ENCODE results near the gene ARPC5. TPM values are rescaled to one million over a fixed set of nuclear protein-coding genes. Genes with fewer than 3 reads are reported as not detected.
A peak's percentile ranks its signal among the peaks of the same experiment; 100 is the strongest.

ARPC5 gene
- total RNA-seq, 3 donors from 2014 or later (not counting 1 experiment from before 2014, with no cell fraction given): 103 to 120 (median 113) TPM

DNA sequence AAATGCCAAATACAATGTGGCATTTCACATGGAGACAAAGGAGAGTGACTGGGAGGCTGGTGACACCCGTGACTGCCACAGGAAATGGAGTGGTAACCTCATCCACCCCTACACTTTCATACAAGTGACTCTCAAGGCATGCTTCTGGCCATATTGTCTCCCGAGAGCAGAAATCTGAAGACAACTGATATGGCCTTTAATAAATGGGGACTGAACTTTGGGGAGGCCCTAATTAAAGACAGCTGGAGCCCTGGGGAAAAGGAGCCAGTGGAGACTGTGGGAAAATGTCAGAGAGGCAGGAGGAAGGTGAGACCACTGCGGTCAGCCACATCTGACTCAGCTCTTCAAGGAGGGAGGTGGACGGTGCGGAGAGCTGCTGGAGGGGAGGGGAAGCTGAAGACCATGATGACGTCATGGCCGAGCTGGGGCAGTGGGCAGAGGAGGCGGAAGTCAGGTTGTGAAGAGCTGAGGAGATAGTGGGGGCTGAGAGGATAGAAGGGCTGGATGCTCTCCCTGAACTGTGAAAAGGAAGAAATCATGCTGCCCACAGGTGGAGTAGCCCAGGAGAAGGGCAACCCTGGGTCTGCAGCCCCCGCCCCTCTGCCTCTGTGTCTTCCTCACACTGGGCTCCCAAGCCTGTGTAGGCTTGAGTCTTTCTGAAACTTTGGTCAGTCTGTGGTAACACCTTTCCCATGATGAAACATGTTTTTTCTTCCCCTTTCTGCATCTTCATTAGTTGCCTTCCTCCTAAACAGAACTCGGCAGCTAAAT lies 31.4 kb downstream of the ARPC5 start:
- H3K27ac Mint-ChIP-seq: peak overlapping the region; percentile 43 to 55
- peak overlapping the region; percentile 62 for H3K4me3 Mint-ChIP-seq
- WGBS (ENCODE audit: insufficient coverage): 56% methylated on average over 10 of the region's 10 CpGs
- DNase-seq: no peak
- no peaks in the 10 kb centered on the region for H3K27me3 ChIP-seq (ENCODE audit: control insufficient read depth, insufficient read depth, low read length)
- TF ChIP-seq, protein P1, sequence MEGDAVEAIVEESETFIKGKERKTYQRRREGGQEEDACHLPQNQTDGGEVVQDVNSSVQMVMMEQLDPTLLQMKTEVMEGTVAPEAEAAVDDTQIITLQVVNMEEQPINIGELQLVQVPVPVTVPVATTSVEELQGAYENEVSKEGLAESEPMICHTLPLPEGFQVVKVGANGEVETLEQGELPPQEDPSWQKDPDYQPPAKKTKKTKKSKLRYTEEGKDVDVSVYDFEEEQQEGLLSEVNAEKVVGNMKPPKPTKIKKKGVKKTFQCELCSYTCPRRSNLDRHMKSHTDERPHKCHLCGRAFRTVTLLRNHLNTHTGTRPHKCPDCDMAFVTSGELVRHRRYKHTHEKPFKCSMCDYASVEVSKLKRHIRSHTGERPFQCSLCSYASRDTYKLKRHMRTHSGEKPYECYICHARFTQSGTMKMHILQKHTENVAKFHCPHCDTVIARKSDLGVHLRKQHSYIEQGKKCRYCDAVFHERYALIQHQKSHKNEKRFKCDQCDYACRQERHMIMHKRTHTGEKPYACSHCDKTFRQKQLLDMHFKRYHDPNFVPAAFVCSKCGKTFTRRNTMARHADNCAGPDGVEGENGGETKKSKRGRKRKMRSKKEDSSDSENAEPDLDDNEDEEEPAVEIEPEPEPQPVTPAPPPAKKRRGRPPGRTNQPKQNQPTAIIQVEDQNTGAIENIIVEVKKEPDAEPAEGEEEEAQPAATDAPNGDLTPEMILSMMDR (IDR thresholded peaks at IDR 0.05): no peak
- intact Hi-C loops (cut with micrococcal nuclease): no loop called here
- peak; percentile 49 to 89 (median 55) for ATAC-seq
- H3K36me3 ChIP-seq (ENCODE audit: control insufficient read depth, insufficient read depth, low read length): no peaks in the 10 kb centered on the region
- peaks cover 15% of the 10 kb centered on the region for H3K4me1 ChIP-seq (ENCODE audit: control insufficient read depth, insufficient read depth, low read length)
- peak overlapping the region; percentile 2 for H3K27ac ChIP-seq (ENCODE audit: low read length)
- no peaks in the 10 kb centered on the region for H3K36me3 Mint-ChIP-seq
- no peak overlapping the region for H3K4me3 ChIP-seq (ENCODE audit: low read length)
- no peaks in the 10 kb centered on the region for H3K9me3 Mint-ChIP-seq
- H3K4me1 Mint-ChIP-seq: peaks cover 11 to 19% of the 10 kb centered on the region in 2 donors
- H3K27me3 Mint-ChIP-seq (ENCODE audit: low read depth in 2 of 2): no peaks in the 10 kb centered on the region
- H3K9me3 ChIP-seq (ENCODE audit: control insufficient read depth, insufficient read depth, low read length): no peaks in the 10 kb centered on the region

DNA sequence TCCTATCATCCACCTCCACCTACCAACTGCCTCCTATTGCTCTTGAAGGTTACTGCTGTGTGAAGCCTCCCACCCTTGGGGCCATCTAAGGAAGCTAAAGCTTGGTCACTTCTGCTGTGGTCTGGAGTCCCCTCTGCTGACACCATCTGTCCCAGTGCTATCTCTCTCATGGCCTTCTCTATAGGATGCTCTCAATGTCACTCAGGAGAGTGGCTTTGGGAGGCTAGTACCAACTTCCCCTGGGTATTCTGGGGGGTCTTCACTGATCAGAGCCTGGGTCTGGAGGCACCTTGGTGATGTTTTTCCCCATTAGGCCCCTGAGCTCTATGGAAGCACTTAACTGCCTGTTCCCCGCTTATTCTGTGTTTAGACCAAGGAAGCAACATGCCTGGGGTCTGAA lies 33.1 kb downstream of the ARPC5 start:
- Mint-ChIP-seq H3K4me3 (no peak overlapping the region), H3K36me3 (no peaks in the 10 kb centered on the region), H3K4me1 (peaks cover 19 to 27% of the 10 kb centered on the region in 2 donors), H3K27me3 (ENCODE audit: low read depth in 2 of 2) (no peaks in the 10 kb centered on the region), H3K9me3 (no peaks in the 10 kb centered on the region), H3K27ac (no peak overlapping the region)
- Histone ChIP-seq H3K27me3 (ENCODE audit: control insufficient read depth, insufficient read depth, low read length) (no peaks in the 10 kb centered on the region), H3K4me1 (ENCODE audit: control insufficient read depth, insufficient read depth, low read length) (peaks cover 15% of the 10 kb centered on the region), H3K27ac (ENCODE audit: low read length) (no peak overlapping the region), H3K4me3 (ENCODE audit: low read length) (no peak overlapping the region), H3K9me3 (ENCODE audit: control insufficient read depth, insufficient read depth, low read length) (no peaks in the 10 kb centered on the region), H3K36me3 (ENCODE audit: control insufficient read depth, insufficient read depth, low read length) (no peaks in the 10 kb centered on the region)
- no peak for DNase-seq
- TF ChIP-seq, protein P1 (IDR thresholded peaks at IDR 0.05): no peak
- intact Hi-C loops (cut with micrococcal nuclease): no loop called here
- no peak for ATAC-seq
- 96% methylated on average over 1 of the region's 1 CpG for WGBS (ENCODE audit: insufficient coverage)

DNA sequence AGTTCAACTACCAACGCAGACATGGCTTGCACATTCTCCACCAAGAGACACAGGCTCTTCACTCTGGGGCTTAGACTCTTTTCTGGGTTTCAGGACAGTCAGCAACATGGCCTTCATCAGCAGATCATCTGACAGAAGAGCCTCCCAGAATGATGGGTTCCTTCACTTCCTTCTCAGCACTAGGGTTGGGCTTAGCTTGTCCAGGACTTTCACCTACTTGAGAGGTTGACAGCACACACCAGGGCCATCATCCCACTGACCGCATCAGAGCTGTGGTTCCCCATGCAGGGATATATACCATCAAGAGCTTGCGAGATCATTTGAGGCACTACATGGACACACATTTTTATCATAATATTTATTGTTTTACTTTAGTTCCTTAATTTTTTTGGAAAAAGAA lies 34.9 kb downstream of the ARPC5 start:
- no peak overlapping the region for H3K27ac Mint-ChIP-seq
- ATAC-seq: no peak
- Histone ChIP-seq H3K36me3 (ENCODE audit: control insufficient read depth, insufficient read depth, low read length) (no peaks in the 10 kb centered on the region), H3K9me3 (ENCODE audit: control insufficient read depth, insufficient read depth, low read length) (no peaks in the 10 kb centered on the region), H3K4me1 (ENCODE audit: control insufficient read depth, insufficient read depth, low read length) (peaks cover 15% of the 10 kb centered on the region), H3K27ac (ENCODE audit: low read length) (no peak overlapping the region), H3K4me3 (ENCODE audit: low read length) (no peak overlapping the region), H3K27me3 (ENCODE audit: control insufficient read depth, insufficient read depth, low read length) (no peaks in the 10 kb centered on the region)
- WGBS (ENCODE audit: insufficient coverage): 93% methylated on average over 3 of the region's 3 CpGs
- no peaks in the 10 kb centered on the region for H3K36me3 Mint-ChIP-seq
- no peaks in the 10 kb centered on the region for H3K27me3 Mint-ChIP-seq (ENCODE audit: low read depth in 2 of 2)
- intact Hi-C loops (cut with micrococcal nuclease): no loop called here
- no peak for DNase-seq
- TF ChIP-seq, protein P1 (IDR thresholded peaks at IDR 0.05): no peak
- peaks cover 19 to 27% of the 10 kb centered on the region in 2 donors for H3K4me1 Mint-ChIP-seq
- no peak overlapping the region for H3K4me3 Mint-ChIP-seq
- no peaks in the 10 kb centered on the region for H3K9me3 Mint-ChIP-seq

DNA sequence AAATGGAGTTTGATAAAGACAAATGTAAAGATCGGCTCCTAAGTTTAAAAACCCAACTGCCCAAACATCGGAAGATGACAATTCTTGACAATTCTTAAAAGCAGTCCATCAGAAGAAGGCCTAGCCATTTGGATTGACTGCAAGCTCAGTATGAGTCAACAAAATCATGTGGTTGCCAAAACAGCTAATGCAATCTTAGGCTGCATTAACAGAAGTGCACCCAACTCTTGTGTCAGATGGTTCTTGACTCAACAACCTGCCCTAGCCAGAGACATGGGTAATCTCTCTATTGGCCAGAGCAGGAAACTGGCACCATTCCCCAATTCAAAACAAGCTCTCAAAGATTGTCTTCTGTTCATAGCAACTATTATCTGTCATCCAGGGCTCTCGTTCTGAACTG lies 35.4 kb downstream of the ARPC5 start:
- Histone ChIP-seq H3K27me3 (ENCODE audit: control insufficient read depth, insufficient read depth, low read length) (no peaks in the 10 kb centered on the region), H3K36me3 (ENCODE audit: control insufficient read depth, insufficient read depth, low read length) (no peaks in the 10 kb centered on the region), H3K4me3 (ENCODE audit: low read length) (no peak overlapping the region), H3K4me1 (ENCODE audit: control insufficient read depth, insufficient read depth, low read length) (peaks cover 15% of the 10 kb centered on the region), H3K27ac (ENCODE audit: low read length) (no peak overlapping the region), H3K9me3 (ENCODE audit: control insufficient read depth, insufficient read depth, low read length) (no peaks in the 10 kb centered on the region)
- Mint-ChIP-seq H3K27ac (no peak overlapping the region), H3K27me3 (ENCODE audit: low read depth in 2 of 2) (no peaks in the 10 kb centered on the region), H3K4me3 (no peak overlapping the region), H3K4me1 (peaks cover 19 to 25% of the 10 kb centered on the region in 2 donors), H3K9me3 (no peaks in the 10 kb centered on the region), H3K36me3 (no peaks in the 10 kb centered on the region)
- ATAC-seq (no peak), DNase-seq (no peak)
- TF ChIP-seq, protein P1 (IDR thresholded peaks at IDR 0.05): no peak
- 93% methylated on average over 3 of the region's 3 CpGs for WGBS (ENCODE audit: insufficient coverage)
- intact Hi-C loops (cut with micrococcal nuclease): no loop called here

Measured in natural killer cell (primary cell).